Middle frontal gyrus (tissue), 1 donor: ENCODE data around the gene DLGAP4.
"Not testable (repeated sequence)": the region's sequence is repeated elsewhere in the genome, so short reads cannot be mapped to it uniquely, and the experiment has no call there.

Source experiments
- DNase-seq: peaks from one replicate; pipeline ENCODE4 v3.0.0-alpha.2; 2015; ENCODE audit warnings: low spot score; ENCODE audit errors: extremely low spot score

DLGAP4 gene

GRCh38 chr20:36468149-36469000 is 162.2 kb downstream of the DLGAP4 start:
- DNase-seq = no peak

DNA sequence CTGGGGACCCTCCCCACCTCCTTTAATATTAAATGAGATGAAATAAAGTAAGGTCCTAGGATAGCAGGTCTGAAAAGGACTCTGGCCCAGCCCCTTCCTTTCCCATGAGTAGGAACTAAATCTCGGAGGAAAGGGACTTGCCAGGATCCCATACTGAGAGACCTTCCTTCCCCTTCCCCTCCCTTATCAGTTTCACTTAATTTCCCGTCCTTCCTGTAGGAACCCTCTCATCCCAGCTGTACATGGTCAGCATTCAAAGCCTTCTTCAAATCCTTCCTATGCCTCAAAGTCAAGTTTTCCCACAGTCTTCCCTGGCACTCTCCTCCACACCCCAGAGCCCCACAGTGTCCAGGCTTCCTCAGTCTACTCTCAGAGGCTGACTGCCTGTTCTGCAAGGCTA is 163.8 kb downstream of the DLGAP4 start:
- no peak for DNase-seq

- DNase-seq = no peak
These were observed 165.9 kb downstream of the DLGAP4 start for GRCh38 chr20:36471885-36472636.

- DNase-seq = no peak
These were observed 166.5 kb downstream of the DLGAP4 start for GRCh38 chr20:36472637-36473090.

DNA sequence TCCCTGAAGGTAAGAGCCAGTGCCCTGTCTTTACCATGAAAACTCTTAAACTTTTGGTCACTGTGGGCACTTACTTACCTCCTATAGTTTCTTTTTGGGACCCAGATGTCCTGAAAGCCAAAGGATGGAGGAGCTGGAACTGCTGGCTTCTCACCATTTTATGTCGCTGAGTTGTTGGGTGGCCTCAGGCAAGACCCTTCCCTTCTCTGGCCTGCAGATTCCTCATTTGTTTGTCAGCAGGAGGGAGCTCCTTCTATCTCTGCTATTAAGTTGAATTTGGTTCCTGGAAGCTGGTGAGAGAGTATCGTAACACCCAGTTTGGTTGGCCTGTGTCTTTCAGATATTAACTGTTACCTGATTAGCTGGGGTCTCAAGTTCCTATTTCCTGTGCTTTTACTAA is 167.0 kb downstream of the DLGAP4 start:
- no peak for DNase-seq

DNA sequence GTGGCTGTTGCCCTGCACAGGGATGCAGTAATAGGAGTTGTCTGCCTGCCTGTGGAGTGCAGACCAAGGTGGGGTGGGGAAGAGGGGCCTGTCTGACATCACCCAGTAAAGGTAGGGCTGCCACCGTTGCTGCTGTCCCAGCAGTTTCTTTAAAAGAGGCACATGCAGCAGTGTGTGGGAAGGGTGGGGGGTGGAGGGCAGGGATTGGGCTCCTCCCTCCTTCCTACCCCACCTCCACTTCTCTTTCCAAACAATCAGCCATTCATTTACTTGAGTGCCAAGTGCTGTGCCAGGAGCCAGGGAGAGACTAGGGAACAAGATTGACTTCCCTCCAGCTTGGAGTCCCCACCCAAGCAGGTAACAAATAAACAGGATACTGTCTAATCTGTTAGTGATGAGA is 168.4 kb downstream of the DLGAP4 start:
- DNase-seq = no peak

DNA sequence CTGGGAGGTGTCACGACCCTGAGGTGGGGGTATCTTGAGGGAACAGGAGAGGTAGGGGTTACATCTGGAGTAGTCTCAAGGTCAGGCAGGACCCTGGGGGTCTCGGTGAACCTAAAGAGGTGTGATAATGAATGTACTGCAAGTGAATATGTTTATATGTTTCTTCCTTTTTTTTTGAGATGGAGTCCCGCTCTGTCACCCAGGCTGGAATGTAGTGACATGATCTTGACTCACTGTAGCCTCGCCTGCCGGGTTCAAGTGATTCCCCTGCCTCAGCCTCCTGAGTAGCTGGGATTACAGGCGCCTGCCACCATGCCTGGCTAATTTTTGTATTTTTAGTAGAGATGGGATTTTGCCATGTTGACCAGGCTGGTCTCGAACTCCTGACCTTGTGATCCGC is 168.9 kb downstream of the DLGAP4 start:
- DNase-seq = not testable (repeated sequence)

- no peak for DNase-seq
These were observed 171.3 kb downstream of the DLGAP4 start for GRCh38 chr20:36477475-36477874.

- no peak for DNase-seq
These were observed 172.2 kb downstream of the DLGAP4 start for GRCh38 chr20:36478137-36478905.

GRCh38 chr20:36479938-36480337 is 173.8 kb downstream of the DLGAP4 start:
- no peak for DNase-seq

- DNase-seq = no peak
These were observed 174.4 kb downstream of the DLGAP4 start for GRCh38 chr20:36480456-36481048.

- DNase-seq = no peak
These were observed 175.4 kb downstream of the DLGAP4 start for GRCh38 chr20:36481380-36482043.

- no peak for DNase-seq
These were observed 175.9 kb downstream of the DLGAP4 start for GRCh38 chr20:36482044-36482473.

GRCh38 chr20:36483209-36483918 is 177.2 kb downstream of the DLGAP4 start:
- DNase-seq = no peak

DNA sequence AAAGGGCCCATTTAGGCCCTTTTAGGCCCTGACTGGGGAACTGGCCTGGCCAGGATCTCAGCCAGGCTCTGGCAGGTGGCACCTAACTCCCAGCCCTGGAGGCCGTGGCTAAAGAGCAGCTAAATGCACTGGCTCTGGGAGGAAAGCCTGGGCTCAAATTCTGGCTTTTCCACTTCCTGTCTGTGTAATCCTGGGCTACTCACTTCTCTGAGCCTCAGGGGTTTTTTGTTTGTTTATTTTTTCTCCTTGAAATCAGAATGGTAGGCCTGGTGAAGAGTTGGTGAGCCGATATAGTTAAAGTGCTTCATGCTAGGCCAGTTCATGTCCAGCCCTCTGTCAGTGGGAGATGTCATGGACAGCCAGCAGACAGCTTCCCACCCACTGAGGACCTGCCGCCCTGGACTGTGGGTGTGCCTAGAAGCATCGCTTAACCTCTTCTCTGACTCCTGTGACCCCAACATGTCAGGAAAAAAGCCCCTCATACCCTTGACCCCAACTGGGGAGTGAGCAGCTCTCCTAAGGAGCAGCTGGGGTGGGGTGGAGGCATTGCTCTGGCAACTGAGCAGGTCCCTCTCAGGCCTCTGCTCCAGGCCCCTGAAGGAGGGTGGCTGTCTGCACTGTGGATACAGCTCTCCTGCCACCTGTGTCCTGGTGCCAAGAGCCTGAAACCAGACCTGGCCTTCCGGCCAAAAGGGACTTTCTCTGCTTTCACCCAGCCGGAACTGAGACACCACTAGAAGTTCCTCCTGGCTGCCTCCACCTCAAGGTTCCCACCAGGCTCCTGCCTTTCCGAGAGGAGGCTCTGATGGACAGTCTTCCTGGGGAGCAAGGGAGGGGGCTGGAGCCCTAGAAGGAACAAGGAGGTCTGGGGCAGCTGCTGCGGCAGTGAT is 178.0 kb downstream of the DLGAP4 start:
- no peak for DNase-seq

DNA sequence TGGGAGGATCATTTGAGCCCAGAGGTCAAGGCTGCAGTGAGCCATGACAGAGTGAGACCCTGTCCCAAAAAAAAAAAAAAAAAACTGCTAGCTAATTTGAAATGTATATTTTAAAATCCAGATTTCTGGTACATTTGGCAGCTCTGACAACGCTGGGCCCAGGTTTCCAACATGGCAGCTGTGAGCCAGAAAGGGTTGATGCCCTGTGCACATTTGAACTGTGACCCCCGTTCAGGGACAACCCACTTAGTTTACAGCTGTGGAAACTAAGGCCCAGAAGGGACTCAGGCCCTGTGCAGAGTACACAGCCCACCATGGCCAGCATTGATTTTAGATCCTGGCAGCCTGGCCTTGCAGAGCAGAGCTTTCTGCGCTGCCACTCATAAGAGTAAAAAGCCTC is 179.1 kb downstream of the DLGAP4 start:
- no peak for DNase-seq

DNA sequence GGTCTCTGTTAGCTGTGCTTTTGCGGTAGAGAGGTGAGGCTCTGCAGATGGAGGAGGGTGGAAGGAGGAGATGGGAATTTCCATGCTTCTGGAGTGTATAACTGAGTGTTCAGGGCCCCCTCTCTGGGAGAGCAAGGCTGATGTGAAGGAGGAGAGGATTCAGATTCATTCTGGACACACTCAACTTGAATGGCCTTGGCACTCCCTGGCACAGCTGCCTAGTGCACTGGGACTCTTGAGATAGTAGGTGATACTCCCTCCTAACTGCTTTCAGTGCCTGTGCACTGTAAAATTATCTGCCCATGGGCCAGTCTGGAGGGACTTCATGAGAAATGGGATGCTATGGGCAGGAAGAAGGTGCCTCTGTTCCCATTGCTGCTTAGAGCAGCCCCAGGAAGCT is 180.9 kb downstream of the DLGAP4 start:
- no peak for DNase-seq

GRCh38 chr20:36490191-36490590 is 184.1 kb downstream of the DLGAP4 start:
- no peak for DNase-seq
